Right renal cortex interstitium (tissue), 3 donors: ENCODE results near the gene CREB5. TPM values are rescaled to one million over a fixed set of nuclear protein-coding genes. Genes with fewer than 3 reads are reported as not detected.

ENCODE experiments used
- DNase-seq, 3 donors: peaks; one replicate each; pipeline ENCODE4 v3.0.0-alpha.2; 2013; ENCODE audit warnings: low read depth in 3 of 3, low spot score in 2 of 3
- polyA plus RNA-seq, 3 donors: library from polyadenylated mRNA; unstranded; fragments of 120-200 nt; gene quantifications; one replicate each; pipeline ENCODE4 v1.2.1, GENCODE V29; 2013; ENCODE audit not compliant: insufficient read length in 3 of 3

The CREB5 gene
- polyA plus RNA-seq, 3 donors: 6.3 to 12.2 (median 7.7) TPM

- no peak for DNase-seq
Observed at GRCh38 chr7:28700096-28700495, 287.8 kb downstream of the CREB5 start.

DNA sequence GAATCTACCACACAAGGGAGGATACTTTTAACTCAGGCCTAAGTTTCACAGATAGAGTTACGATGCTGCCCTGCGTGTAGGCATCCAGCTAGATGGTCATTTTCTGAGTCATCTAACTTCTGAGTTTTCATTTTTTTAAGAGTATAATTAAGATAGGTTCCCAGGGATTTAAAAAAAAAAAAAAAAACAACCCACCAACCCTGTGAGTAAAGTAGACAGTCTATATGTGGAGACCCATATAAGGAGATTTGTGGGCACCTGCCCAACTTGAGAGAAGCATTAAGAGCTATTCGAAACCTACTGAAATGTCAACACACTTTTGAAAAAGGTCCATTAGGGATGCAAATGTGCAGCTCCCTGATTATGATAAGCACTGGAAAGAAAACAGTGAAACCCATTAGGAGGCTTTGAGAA, 288.5 kb downstream of the CREB5 start:
- DNase-seq: no peak

DNA sequence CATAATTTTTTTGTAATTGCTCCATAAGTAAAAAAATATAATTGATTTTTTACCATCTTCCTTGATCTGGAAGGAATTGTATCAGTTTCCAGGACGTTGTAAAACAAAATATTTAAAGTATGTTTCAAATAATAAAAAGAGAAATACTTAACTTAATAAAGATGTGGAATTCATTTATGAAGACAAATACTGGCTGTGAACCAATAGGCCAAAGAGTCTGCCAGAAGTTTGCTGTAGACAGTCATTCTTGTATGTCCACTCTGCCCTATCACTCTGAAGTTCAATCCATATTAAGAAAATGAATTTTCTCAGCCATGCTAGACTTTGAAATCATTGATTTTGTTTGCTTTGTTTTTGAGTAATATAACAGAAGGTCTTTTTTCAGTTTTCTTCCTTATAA, 289.4 kb downstream of the CREB5 start:
- DNase-seq: no peak

- DNase-seq: no peak
Observed at GRCh38 chr7:28702171-28702570, 289.9 kb downstream of the CREB5 start.

DNA sequence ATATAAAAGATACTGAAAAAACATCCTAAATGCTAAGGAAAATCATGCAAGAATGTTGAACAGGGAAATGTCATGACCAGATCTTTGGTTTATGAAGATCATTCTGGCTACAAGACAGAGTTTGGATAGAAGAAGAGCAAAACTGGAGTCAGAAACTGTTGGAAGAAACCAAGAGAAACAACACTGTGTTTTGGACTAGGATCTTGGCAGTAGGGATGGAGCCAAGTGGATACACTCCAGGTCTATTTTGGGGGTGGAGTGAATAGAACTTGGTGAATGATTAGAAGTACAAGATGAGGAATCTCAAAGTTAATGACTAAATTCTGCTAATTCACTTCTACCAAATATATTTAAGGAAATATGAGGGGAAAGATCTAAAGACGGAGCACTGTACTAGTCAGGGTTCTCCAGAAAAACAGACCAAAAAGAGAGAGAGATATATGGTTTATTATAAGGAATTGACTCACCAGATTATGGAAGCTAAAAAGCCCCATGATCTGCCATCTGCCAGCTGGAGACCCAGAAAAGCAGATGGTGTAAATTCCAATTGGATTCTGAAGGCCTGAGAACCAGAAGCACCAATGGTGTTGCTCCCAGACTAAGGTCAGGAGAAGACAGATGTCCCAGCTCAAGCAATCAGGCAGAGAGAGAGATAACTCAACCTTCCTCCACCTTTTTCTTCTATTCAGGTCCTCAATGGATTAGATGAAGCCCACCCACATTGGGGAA, 290.9 kb downstream of the CREB5 start:
- DNase-seq: no peak

- DNase-seq: no peak
Observed at GRCh38 chr7:28704706-28705105, 292.4 kb downstream of the CREB5 start.

DNA sequence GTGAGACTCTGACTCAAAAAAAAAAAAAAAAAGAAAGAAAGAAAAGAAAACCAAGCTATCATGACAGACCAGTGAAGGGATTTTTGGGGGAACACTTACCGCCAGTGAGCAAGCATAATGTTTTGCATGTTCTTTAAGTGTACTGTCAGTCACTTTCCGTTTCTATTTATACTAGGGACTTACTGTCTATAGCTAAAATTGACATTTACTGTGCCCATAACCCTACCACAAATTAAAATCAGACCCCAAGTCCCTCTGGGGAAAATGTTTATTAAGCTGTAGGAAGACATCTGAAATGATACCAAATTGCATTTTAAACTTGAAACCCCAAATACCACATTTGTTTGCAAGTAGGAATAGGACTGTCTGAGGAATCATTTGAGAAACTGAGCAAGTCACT, 293.0 kb downstream of the CREB5 start:
- DNase-seq: no peak

DNA sequence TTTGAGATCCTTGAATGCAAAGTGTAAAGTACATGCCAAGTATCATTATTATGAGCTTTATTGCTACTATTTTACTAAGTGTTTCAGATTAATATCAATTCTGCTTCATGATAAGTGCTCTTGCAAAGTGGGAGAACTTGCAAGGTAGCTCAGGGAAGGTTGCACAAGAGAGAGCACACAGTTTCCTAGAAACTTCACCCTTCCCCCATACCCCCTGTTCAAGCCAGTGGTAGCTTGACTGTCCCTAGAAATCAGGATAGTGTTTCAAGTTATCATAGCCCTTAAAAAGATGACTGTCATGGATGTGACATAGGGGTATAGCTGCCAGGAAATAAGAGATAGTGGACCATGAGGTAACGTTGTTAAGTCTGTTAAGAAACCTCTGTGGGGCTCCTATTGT, 294.3 kb downstream of the CREB5 start:
- no peak for DNase-seq

GRCh38 chr7:28707291-28707690, 295.0 kb downstream of the CREB5 start:
- DNase-seq: no peak

GRCh38 chr7:28708033-28708951, 296.0 kb downstream of the CREB5 start:
- DNase-seq: no peak

DNA sequence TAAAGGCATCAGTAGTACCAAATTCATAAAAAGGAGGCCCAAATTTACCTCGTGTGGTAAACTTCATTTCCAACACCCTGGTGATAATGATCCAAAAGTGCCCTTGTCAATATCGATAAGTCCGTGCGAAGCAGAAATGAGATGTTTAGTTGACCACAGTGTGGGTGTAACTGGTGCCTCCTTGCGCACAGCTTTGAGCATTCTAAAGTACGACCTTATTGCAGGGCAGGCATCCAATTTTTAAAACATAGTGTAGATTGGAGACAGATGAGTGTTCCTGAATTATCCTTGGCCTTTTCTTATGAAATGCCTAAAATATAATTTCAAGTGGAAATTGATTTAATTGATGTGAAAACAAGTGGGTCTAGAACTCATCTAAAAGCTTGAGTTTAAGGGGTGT, 297.4 kb downstream of the CREB5 start:
- no peak for DNase-seq

DNA sequence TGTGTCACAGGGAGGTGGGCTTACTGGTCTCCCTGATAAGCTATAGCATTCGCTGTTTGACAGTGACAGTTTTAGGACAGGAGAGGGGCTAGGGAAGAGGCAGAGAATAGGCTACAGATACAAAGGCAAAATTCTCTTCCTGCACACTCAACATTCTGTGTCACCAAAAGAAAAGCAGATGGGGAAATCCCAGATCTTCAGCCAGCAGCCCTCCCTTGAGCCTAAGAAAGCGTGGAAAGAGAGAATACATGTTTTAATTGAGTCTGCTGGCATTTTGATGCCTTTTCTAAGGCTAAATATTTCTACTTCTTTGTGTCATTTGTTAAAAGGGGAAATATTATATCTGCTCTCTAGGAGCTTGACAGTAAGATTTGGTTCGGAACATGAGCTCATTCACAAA, 298.8 kb downstream of the CREB5 start:
- DNase-seq: no peak

GRCh38 chr7:28714459-28715120, 302.3 kb downstream of the CREB5 start:
- no peak for DNase-seq

DNA sequence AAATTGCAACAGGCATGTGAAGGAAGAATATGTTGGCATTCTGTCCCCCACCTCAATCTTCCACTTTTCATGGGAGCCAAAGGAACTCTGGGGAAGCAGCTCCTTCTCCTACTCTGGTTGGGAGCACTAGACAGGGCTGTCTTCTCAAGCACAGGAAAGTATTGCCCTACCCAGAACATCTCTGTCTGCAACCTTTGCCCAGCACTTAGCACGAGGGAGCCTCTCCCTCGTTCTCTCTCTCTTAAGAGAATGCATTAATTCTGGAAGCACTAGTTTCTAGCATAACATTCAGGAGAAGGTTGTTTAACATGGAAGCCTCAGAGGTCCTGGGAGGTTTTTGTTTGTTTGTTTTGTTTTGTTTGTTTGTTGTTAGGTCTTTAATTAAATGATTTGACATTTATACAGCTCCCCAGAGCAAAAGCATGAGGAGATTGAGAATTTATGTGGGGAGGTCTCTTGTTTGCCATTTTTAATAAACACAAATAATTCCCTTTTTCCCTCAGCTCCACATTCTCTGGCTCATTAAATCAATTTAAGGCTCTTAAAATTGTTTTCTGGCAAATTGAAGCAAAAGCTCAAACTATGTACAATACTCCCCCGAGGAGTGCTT, 305.2 kb downstream of the CREB5 start:
- no peak for DNase-seq

DNA sequence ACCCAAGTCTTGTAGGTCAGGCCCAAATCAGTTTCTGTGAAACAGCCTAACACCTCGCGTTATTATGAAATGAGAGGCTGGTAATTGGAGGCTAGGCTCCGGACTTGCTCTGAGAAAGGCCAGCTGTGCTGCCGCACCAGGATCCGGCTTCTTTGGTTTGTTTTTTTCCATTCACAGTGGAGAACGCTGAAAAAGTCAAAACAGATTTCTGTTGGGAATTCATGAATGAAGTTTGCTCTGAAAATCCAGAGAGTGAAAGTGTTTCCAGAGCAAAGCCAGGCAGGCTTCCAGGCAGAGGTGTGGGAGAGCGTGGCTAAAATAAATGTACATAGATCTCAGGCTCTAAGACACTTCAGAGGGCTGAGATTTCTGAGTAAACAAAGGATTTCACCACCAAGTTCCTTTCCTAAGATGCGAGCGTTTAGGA, 305.8 kb downstream of the CREB5 start:
- no peak for DNase-seq

DNA sequence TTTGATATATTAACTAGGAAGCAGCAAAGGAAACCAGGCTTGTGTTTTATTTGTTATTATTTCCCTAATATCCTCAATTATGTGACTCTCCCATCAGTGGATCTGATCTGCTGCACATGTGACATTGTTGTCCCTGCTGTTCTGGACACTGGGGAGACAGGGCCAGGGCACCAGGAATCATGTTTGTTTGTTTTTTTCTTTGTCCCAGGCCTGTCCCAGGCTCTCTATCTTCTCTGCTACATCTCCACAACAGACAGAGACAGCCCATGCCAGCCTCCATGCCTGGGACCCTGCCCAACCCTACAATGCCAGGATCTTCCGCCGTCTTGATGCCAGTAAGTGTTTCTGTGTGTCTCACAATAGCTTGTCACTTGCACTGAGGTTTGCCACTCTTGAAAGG, 306.2 kb downstream of the CREB5 start:
- DNase-seq: no peak

DNA sequence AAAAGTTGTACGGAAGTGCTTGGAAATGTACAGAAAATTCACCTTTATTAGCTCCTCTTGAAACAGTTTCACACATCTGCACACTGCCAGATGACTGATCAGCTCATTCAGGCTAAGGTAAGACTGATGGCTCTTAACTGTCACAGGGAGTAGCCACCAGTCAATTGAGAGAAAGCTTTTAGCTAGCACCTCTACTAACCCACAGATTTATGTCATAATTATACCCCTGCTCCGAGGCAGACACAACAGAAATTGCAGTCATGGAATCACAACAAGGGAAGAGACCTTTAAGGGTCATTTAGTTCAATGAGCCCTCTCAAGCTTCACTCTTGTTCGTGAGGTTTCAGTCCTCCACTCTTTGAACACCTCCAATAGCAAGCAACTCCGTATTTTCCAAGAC, 310.4 kb downstream of the CREB5 start:
- no peak for DNase-seq

- no peak for DNase-seq
Observed at GRCh38 chr7:28723336-28723735, 311.0 kb downstream of the CREB5 start.

- no peak for DNase-seq
Observed at GRCh38 chr7:28724563-28724962, 312.2 kb downstream of the CREB5 start.

DNA sequence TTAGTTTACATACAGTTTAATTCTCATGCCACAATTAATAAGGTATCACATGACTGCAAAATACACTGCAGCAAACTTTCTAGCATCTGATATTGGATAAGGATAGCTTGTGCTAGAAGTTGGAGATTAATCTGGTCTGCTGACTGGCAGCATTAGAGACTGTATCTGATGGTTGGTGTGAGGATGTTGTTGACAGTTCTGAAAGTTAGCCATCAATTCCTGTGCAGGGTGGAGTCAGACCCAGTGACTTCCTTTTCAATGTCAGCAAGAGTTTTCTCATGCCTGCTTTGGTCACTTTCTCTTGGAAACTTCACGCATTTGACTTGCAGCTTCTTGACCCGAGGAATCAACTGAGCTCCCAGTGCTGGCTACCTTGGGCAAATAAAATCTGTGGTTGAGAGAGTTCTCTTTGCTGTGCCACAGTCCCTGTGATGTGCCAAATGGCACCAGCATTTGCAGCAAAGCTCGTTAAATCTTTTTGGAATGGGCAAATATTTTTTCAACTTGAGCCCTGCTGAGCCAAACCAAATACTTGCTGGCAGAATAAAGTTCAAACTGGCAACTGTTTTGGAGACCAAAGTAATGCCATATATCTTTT, 312.8 kb downstream of the CREB5 start:
- no peak for DNase-seq

GRCh38 chr7:28725911-28726310, 313.6 kb downstream of the CREB5 start:
- no peak for DNase-seq
